ENCODE data around the gene MTF1. TPM values are rescaled to one million over a fixed set of nuclear protein-coding genes. Genes with fewer than 3 reads are reported as not detected.
"Not testable (repeated sequence)": the region's sequence is repeated elsewhere in the genome, so short reads cannot be mapped to it uniquely, and the experiment has no call there.

The MTF1 gene
- total RNA-seq (2014; rRNA removed; shearing (Covaris generic)), result 2.5 and 5.4 TPM in 2 replicates

DNA sequence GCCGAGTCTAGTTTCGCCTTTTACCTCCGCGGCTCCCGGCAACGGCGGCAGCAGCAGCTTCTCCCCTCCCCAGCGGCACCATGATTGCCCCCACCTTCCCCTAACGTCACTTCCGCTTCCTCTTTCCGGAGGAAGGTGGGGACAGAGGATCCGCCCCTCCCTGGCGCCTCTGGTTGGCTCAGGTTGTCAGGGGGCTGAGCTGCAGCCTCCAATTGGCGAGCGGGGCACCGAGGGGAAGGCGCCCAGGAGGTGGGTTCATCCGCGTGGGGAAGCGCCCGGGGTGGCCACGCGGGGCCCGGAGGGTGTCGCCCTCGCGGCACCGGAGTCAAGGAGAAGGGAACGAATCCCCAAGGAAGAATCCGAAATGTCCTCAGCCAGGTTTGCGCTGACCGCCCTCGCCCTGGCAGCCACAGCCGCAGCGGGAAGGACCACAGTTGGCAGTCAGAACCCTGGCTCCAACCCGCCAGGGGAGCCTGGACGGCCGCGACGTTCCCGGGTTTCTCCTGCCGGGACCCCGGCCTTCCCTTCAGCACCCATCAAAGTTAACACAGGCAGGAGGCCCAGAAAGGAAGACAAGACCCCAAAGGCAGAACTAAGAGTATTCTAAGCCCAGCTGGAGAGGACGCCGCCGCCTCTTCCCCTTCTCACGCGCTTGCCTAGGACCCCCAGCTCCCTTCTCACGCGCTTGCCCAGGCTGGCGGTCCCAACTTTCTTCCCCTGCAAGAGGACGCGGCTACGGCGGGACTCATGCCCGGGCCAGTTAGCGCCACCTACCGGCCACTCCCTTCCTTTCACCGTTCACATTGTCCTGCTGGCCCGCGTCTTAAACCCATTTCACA, at the start of gene MTF1:
Gene MTF1, minus strand, starts transcription at position 86 of the 839 bp plus-strand sequence. CDS start 1,934 bp downstream, outside the sequence.
- peak; percentile 98 for DNase-seq (ENCODE audit: low read depth)

- DNase-seq (ENCODE audit: low read depth), result not testable (repeated sequence)
Measured at GRCh38 chr1:37908531-37908930, 49.1 kb upstream of the MTF1 start.

DNA sequence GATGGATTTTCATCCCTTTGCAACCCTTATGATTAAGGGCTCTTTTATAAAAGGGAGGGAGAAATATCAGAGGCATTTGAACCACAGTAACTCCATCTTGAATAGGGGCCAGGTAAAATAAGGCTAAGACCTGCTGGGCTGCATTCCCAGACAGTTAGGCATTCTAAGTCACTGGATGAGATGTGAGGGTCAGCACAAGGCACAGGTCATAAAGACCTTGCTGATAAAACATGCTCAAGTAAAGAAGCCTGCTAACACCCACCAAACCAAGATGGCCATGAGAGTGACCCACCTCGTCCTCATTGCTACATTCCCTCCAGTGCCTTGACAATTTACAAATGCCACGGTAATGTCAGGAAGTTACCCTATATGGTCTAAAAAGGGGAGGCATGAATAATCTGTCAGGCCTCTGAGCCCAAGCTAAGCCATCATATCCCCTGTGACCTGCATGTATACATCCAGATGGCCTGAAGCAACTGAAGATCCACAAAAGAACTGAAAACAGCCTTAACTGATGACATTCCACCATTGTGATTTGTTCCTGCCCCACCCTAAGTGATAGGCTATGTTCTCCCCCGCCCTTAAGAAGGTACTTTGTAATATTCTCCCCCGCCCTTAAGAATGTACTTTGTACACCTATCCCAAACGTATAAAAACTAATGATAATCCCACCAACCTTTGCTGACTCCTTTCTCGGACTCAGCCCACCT, 48.2 kb upstream of the MTF1 start:
- DNase-seq (ENCODE audit: low read depth), result not testable (repeated sequence)

- DNase-seq (ENCODE audit: low read depth), result not testable (repeated sequence)
Measured at GRCh38 chr1:37906591-37906990, 47.2 kb upstream of the MTF1 start.

GRCh38 chr1:37905727-37906126, 46.3 kb upstream of the MTF1 start:
- no peak for DNase-seq (ENCODE audit: low read depth)

DNA sequence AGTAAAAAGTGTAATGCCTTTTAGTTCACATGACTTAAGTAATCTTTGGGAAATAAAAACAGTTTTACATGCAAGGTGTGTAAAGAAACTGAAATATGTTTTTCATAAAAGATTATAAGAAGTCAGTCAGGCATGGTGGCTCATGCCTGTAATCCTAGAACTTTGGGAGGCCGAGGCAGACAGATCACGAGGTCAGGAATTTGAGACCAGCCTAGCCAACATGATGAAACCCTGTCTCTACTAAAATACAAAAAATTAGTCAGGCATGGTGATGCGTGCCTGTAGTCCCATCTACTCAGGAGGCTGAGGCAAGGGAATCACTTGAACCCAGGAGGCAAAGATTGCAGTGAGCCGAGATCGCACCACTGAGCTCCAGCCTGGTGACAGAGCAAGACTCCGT, 44.5 kb upstream of the MTF1 start:
- DNase-seq (ENCODE audit: low read depth), result not testable (repeated sequence)

- DNase-seq (ENCODE audit: low read depth), result no peak
Measured at GRCh38 chr1:37902983-37903382, 43.6 kb upstream of the MTF1 start.

DNA sequence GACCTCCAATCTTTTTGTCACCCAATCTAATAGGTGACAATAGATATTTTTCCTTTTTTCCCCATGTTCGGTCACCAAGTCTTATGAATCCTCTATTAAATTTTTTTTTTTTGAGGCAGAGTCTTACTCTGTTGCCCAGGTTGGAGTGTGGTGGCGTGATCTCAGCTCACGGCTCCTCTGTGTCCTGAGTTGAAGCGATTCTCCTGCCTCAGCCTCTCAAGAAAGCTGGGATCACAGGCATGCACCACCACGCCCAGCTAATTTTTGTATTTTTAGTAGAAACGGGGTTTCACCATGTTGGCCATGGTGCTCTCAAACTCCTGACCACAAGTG, 42.5 kb upstream of the MTF1 start:
- DNase-seq (ENCODE audit: low read depth), result no peak

GRCh38 chr1:37901191-37901892, 42.0 kb upstream of the MTF1 start:
- no peak for DNase-seq (ENCODE audit: low read depth)

DNA sequence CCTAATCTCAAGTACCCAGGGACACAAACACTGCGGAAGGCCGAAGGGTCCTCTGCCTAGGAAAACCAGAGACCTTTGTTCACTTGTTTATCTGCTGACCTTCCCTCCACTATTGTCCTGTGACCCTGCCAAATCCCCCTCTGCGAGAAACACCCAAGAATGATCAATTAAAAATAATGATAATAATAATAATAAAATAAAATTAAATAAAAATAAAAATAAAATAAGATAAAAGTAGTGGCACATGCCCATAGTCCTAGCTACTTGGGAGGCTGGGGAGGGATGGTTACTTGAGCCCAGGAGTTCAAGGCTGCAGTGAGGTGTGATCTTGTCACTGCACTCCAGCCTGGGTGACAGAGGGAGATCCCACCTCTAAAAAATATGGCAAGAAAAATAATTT, 38.2 kb upstream of the MTF1 start:
- not testable (repeated sequence) for DNase-seq (ENCODE audit: low read depth)

DNA sequence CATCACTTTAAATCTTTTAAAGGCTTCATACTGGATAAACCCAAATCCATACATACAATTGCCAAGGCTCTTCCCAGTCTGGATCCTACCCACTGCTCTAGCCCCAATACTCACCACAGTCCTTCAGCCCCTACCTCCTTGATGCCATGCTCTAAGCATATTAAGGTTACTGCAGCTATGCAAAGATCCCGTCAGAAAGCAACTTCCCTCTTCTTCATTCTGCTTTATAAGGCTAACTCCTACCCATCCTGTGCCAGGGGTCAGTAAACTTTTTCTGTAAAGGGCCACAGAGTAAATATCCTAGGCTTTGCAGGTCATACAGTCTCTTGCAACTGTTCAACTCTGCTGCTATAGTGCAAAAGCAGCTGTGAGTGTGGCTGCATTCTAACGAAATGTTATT, 34.3 kb upstream of the MTF1 start:
- DNase-seq (ENCODE audit: low read depth), result no peak

DNA sequence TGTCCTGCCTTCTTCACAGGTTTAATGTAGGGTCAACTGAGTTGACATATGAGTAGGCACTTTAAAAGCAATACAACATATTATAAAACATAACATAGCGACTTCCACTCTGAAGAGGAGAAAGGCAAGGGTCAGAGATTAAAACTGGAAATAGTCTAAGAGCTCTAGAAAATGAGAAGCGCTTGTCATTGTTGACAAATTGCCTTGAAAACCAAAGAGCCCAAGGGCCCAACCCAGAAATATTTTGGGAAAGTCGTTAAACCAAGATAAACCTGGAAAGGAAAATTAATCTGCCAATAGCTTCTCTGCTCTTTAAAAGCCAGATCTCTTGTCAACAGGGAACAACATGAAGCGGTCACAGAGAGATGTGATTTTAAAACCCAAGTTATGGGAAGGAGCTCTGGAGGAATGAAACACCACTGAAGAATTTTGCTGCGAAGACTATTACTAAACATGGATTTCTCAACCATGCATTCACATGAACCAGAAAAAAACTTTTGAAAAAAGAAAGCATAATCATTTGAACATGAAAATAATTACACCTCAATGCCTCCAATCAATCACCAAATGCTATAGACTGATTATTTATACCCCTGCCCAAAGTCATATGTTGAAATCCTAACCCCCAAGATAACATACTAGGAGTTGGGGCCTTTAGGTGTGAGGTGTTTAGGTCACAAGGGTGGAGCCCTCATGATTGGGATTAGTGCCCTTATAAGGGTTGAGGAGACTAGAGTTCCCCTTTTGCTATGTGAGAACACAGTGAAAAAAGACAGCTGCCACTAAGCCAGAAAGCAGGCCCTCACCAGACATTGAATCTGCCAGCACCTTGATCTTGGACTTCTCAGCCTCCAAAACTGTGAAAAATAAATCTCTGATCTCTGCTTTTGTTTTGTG, 33.0 kb upstream of the MTF1 start:
- DNase-seq (ENCODE audit: low read depth), result no peak

DNA sequence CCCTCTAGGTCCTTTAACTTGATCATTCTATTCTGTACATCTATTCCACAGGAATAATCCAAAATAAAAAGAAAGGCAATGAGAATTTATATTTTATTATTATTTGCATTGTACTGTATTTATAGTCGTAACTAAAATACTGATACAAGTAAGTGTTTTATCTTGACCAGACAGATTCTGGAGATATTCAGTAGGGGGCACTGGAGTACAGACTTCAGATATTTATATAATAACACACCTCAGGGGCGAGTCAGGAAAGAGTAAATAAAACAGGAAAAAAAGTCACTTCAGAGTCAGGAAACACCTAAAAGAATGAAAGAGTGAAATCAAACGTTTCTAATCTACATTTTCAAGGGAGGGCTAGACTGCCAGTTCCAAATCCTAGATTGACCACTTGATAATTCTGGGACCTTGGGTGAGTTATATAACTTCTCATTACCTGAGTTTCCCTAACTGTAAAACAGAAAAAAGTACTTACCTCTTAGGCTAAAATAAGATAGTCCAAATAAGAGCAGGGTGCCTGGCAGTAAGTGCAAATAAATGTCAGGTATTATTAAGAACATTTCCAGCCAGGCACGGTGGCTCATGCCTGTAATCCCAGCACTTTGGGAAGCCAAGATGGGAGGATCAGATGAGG, 31.1 kb upstream of the MTF1 start:
- peak; percentile 57 for DNase-seq (ENCODE audit: low read depth)

- DNase-seq (ENCODE audit: low read depth), result no peak
Measured at GRCh38 chr1:37888022-37888700, 28.8 kb upstream of the MTF1 start.

DNA sequence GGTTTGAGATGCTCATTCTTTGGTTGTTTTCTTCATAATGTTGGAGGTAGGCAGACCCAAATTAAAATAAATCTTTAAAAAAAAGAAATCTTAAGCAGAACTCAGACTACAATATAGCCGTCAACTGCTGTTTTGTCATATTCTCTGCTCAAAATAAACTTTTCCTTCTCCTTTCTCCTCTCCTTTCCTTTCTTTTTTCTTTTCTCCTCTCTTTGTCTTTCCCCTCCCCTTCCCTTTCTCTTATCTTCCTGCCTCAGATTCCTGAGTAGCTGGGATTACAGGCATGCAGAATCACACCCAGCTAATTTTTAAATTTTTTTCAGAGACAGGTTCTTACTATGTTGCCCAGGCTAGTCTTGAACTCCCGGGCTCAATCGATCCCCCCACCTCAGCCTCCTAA, 24.8 kb upstream of the MTF1 start:
- DNase-seq (ENCODE audit: low read depth), result no peak

DNA sequence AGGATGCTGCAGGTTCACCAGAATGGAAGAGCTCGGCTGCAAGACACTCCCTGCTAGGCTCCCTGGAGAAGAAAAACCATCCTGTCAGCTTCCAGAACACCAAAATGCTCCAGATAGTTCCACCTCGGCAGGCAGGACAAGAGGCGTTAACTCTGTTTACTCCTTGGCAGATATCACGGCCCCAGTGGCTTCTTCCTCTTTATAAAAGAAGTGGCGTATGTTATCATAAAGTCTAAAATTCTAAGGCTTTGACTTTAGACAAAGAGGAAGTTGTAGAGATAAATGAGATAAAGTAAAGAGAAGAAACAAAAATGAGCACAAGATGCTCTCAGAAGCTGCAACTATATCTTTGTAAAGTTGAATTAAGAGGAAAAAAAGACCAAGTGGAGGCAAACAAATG, 24.3 kb upstream of the MTF1 start:
- no peak for DNase-seq (ENCODE audit: low read depth)

GRCh38 chr1:37879865-37880264, 20.5 kb upstream of the MTF1 start:
- no peak for DNase-seq (ENCODE audit: low read depth)

DNA sequence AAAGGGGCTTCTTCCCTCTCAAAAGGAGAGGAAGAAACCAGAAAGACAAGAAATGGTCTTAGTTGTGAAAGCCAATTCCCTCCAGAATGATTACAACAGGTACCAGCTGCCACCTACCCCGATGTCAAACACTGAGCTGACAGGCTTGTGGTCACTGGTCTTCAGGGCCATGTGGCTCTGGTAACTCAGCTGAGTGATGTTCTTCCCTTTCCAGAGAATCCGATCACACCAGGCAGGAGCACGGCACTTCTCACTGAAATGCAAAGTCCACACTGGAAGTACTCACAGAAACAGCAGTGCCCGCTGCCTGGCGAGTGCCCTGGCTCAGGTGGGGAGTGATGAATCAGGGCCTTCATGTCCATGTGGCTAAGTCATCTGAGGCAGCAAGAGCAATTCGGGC, 18.7 kb upstream of the MTF1 start:
- no peak for DNase-seq (ENCODE audit: low read depth)

- DNase-seq (ENCODE audit: low read depth), result peak; percentile 15
Measured at GRCh38 chr1:37875833-37876232, 16.4 kb upstream of the MTF1 start.

GRCh38 chr1:37872692-37873091, 13.3 kb upstream of the MTF1 start:
- DNase-seq (ENCODE audit: low read depth), result no peak
